Panc1 (cell line): ENCODE results near the gene NARF. TPM values are rescaled to one million over a fixed set of nuclear protein-coding genes. Genes with fewer than 3 reads are reported as not detected.

Experiments used
- ATAC-seq: fragments of 200-7000 bp; cut with Tn5 transposase; 2 replicates; pipeline ENCODE4 v1.9.1; 2020; ENCODE audit warnings: mild to moderate bottlenecking, moderate library complexity
- BruUV-seq: library from RNA; stranded (reverse); fragments of 400-500 nt; replicated peaks from 2 replicates; lab custom pipeline; 2021; lab: Mats Ljungman, UMichigan
- CTCF ChIA-PET: fragments of 300-600 bp; sonication (Branson Sonifier 250); formaldehyde crosslinking; loops from one replicate; lab custom pipeline; 2022; ENCODE audit warnings: antibody characterized with exemption; lab: Charles Lee
- POLR2A ChIA-PET: fragments of 300-600 bp; sonication (Branson Sonifier 250); formaldehyde crosslinking; loops from one replicate; lab custom pipeline; 2022; ENCODE audit warnings: antibody characterized with exemption; lab: Charles Lee
- DNase-seq: peaks from one replicate; pipeline ENCODE4 v3.0.0-alpha.2; 2010; ENCODE audit warnings: low read depth, low spot score
- H3K27ac ChIP-seq: 2 replicates; pipeline ENCODE4 v1.5.1; 2011; ENCODE audit warnings: mild to moderate bottlenecking, low read length, inconsistent platforms
- H3K27me3 ChIP-seq: fragments of 200-500 bp; sonication (Bioruptor generic); 2 replicates; pipeline ENCODE4 v1.6.0; 2014; ENCODE audit warnings: low read length, inconsistent platforms; ENCODE audit not compliant: control insufficient read depth, insufficient read depth
- H3K36me3 ChIP-seq: fragments of 200-500 bp; sonication (Bioruptor generic); 2 replicates; pipeline ENCODE4 v1.5.1; 2014; ENCODE audit warnings: inconsistent platforms, mild to moderate bottlenecking, low read length, moderate library complexity; ENCODE audit not compliant: control insufficient read depth, insufficient read depth
- H3K4me1 ChIP-seq: 2 replicates; pipeline ENCODE4 v1.5.1; 2011; ENCODE audit warnings: inconsistent platforms, mild to moderate bottlenecking, low read length, moderate library complexity; ENCODE audit not compliant: control insufficient read depth, insufficient read depth
- H3K4me3 ChIP-seq, 2 experiments: 2 replicates each; pipeline ENCODE4 v1.5.1; 2011 to 2012; ENCODE audit warnings: low read depth in 2 of 2, low read length in 2 of 2, mild to moderate bottlenecking in 2 of 2, inconsistent platforms in 1 of 2, moderate library complexity in 1 of 2
- H3K9me3 ChIP-seq: fragments of 200-500 bp; sonication (Bioruptor generic); 2 replicates; pipeline ENCODE4 v1.5.1; 2014; ENCODE audit warnings: low read depth, mild to moderate bottlenecking, inconsistent platforms, low read length, moderate library complexity; ENCODE audit not compliant: control insufficient read depth, insufficient read depth
- POLR2AphosphoS5 ChIP-seq: IDR thresholded peaks from 2 replicates; pipeline ENCODE4 v1.6.1; 2012; ENCODE audit warnings: mild to moderate bottlenecking, low read depth, low read length, moderate library complexity
- SIN3A ChIP-seq: IDR thresholded peaks from 2 replicates; pipeline ENCODE4 v1.6.1; 2012; ENCODE audit warnings: low read depth, mild to moderate bottlenecking, low read length, moderate library complexity, borderline replicate concordance; ENCODE audit not compliant: insufficient read depth
- TCF7L2 ChIP-seq: IDR thresholded peaks from 2 replicates; pipeline ENCODE4 v1.6.1; 2011; ENCODE audit warnings: mild to moderate bottlenecking, low read depth, low read length, inconsistent platforms
- in situ Hi-C: cut with HindIII; loops from 2 replicates; pipeline ENCODE4 v1.10.0; 2016; ENCODE audit warnings: low sequenced_read_pairs, low pct_unique_long_range_greater_than_20kb
- intact Hi-C: fragments of 100-400 bp; cut with micrococcal nuclease; formaldehyde crosslinking; loops from one replicate; pipeline ENCODE4 v1.10.0; 2022; ENCODE audit not compliant: unreplicated experiment
- total RNA-seq: library from RNA; stranded (reverse); gene quantifications from one replicate; pipeline ENCODE4 v1.2.1, GENCODE V29; 2021; ENCODE audit not compliant: unreplicated experiment
- TF ChIP-seq, protein P1 (sequence below): fragments of 450-650 bp; IDR thresholded peaks from 2 replicates; pipeline ENCODE4 v1.5.1; 2017; ENCODE audit warnings: mild to moderate bottlenecking
- TF ChIP-seq, protein P2 (sequence below), 2 experiments: IDR thresholded peaks; 2 replicates each; pipeline ENCODE4 v1.6.1; 2011 to 2012; ENCODE audit warnings: low read depth in 2 of 2, control low read depth in 1 of 2, low read length in 1 of 2, mild to moderate bottlenecking in 1 of 2, moderate library complexity in 1 of 2; ENCODE audit not compliant: insufficient read depth in 1 of 2

Gene NARF
- total RNA-seq, 1 experiment from 2014 or later: 60.9 TPM

DNA sequence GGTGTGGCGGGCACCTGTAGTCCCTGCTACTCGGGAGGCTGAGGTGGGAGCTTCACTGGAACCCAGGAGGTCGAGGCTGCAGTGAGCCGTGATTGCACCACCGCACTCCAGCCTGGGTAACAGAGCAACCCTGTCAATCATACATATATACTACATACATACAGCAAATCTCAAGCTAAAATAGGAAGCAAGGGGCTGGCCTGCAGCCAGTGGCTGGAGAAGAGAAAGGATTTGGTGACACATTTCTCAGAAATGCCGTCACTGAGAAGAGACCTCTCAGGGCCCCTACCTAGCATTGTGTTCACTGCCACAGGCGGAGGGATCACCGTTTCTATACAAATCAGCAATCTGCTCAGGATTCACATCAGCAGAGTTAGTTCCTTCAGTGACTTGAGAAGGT is 16.9 kb downstream of the NARF start:
- ATAC-seq (no peak), DNase-seq (no peak)
- ChIA-PET POLR2A (no interaction called here), CTCF (no interaction called here)
- no peaks in the 10 kb centered on the region for H3K27me3 ChIP-seq
- no peak for TF ChIP-seq TCF7L2
- no peaks in the 10 kb centered on the region for H3K9me3 ChIP-seq
- no peak overlapping the region for H3K27ac ChIP-seq
- H3K36me3 ChIP-seq: 0 out of 2 replicates have a peak, but pooled peaks cover 3% of the 10 kb centered on the region
- BruUV-seq: no TSS peak
- H3K4me3 ChIP-seq: no peak overlapping the region
- intact Hi-C loops (no loop called here), in situ Hi-C loops (no loop called here)
- no peaks in the 10 kb centered on the region for H3K4me1 ChIP-seq

DNA sequence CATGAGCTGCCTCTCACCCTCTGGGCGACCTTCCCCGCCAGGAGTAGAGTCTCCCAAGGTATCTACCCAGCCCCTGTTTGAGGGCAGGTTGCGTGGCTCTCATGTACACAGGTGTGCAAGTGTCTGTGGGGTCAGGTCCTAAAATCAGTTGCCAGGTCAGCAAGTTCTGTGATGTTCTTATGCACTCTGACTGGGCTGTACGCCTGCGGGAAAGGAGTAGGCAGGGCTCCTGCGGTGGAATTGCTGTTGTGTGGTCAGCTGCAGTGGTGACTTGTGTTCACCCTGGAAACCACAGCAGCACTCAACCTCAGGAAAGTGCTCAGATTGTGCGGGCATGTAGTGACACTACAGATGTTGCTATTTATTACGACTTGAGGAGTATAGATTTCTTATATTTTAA is 19.4 kb downstream of the NARF start:
- H3K9me3 ChIP-seq: no peaks in the 10 kb centered on the region
- BruUV-seq: no TSS peak
- H3K27me3 ChIP-seq: no peaks in the 10 kb centered on the region
- 0 out of 2 replicates have a peak, but pooled peaks cover 3% of the 10 kb centered on the region for H3K36me3 ChIP-seq
- in situ Hi-C loops: no loop called here
- DNase-seq (no peak), ATAC-seq (no peak)
- CTCF ChIA-PET: no interaction called here
- H3K27ac ChIP-seq: no peak overlapping the region
- TF ChIP-seq SIN3A (no peak), POLR2AphosphoS5 (no peak), TCF7L2 (no peak)
- TF ChIP-seq, protein P1, sequence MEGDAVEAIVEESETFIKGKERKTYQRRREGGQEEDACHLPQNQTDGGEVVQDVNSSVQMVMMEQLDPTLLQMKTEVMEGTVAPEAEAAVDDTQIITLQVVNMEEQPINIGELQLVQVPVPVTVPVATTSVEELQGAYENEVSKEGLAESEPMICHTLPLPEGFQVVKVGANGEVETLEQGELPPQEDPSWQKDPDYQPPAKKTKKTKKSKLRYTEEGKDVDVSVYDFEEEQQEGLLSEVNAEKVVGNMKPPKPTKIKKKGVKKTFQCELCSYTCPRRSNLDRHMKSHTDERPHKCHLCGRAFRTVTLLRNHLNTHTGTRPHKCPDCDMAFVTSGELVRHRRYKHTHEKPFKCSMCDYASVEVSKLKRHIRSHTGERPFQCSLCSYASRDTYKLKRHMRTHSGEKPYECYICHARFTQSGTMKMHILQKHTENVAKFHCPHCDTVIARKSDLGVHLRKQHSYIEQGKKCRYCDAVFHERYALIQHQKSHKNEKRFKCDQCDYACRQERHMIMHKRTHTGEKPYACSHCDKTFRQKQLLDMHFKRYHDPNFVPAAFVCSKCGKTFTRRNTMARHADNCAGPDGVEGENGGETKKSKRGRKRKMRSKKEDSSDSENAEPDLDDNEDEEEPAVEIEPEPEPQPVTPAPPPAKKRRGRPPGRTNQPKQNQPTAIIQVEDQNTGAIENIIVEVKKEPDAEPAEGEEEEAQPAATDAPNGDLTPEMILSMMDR: no peak
- TF ChIP-seq, protein P2, sequence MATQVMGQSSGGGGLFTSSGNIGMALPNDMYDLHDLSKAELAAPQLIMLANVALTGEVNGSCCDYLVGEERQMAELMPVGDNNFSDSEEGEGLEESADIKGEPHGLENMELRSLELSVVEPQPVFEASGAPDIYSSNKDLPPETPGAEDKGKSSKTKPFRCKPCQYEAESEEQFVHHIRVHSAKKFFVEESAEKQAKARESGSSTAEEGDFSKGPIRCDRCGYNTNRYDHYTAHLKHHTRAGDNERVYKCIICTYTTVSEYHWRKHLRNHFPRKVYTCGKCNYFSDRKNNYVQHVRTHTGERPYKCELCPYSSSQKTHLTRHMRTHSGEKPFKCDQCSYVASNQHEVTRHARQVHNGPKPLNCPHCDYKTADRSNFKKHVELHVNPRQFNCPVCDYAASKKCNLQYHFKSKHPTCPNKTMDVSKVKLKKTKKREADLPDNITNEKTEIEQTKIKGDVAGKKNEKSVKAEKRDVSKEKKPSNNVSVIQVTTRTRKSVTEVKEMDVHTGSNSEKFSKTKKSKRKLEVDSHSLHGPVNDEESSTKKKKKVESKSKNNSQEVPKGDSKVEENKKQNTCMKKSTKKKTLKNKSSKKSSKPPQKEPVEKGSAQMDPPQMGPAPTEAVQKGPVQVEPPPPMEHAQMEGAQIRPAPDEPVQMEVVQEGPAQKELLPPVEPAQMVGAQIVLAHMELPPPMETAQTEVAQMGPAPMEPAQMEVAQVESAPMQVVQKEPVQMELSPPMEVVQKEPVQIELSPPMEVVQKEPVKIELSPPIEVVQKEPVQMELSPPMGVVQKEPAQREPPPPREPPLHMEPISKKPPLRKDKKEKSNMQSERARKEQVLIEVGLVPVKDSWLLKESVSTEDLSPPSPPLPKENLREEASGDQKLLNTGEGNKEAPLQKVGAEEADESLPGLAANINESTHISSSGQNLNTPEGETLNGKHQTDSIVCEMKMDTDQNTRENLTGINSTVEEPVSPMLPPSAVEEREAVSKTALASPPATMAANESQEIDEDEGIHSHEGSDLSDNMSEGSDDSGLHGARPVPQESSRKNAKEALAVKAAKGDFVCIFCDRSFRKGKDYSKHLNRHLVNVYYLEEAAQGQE (IDR thresholded peaks at IDR 0.05; ENCODE audit: insufficient read depth in 1 of 2, low read depth in 2 of 2, low read length in 1 of 2): no peak
- intact Hi-C loops: no loop called here
- POLR2A ChIA-PET: interaction anchor here (0.6 kb wide), 1 partner anchor 98 kb away, joined by 6 read pairs; no protein-coding TSS in a partner anchor
- no peak overlapping the region for H3K4me3 ChIP-seq
- H3K4me1 ChIP-seq: no peaks in the 10 kb centered on the region

DNA sequence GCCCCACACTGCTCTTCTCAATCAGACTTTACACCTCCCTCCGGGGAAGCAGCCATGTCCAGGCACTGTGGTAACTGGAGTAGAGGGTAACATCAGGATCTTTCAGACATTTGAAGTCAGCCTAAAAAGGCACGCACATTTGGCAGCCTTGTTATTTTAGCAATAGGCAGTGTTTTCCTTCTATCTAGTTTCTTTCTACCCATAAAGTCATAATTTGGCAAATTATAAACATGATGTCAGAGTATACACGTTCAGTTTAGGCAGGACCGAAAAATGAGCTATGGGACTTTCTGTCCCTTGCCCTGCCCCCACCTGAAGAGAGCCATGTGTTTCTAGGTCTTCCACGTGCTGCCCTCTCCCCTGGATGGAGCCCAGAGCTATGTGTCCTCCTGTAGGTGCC is 21.1 kb downstream of the NARF start:
- ChIA-PET CTCF (no interaction called here), POLR2A (no interaction called here)
- Histone ChIP-seq H3K4me3 (no peak overlapping the region), H3K27me3 (no peaks in the 10 kb centered on the region), H3K4me1 (no peaks in the 10 kb centered on the region), H3K27ac (no peak overlapping the region), H3K36me3 (0 out of 2 replicates have a peak, but pooled peaks cover 1% of the 10 kb centered on the region), H3K9me3 (no peaks in the 10 kb centered on the region)
- no peak for DNase-seq
- intact Hi-C loops: no loop called here
- TF ChIP-seq SIN3A (no peak), TCF7L2 (no peak), POLR2AphosphoS5 (no peak)
- TF ChIP-seq, protein P2 (IDR thresholded peaks at IDR 0.05; ENCODE audit: insufficient read depth in 1 of 2, low read depth in 2 of 2, low read length in 1 of 2): no peak
- TF ChIP-seq, protein P1: no peak
- no peak for ATAC-seq
- in situ Hi-C loops: no loop called here
- BruUV-seq: no TSS peak
